A549 (cell line): ENCODE measurements around the gene SLC1A1. TPM values are rescaled to one million over a fixed set of nuclear protein-coding genes. Genes with fewer than 3 reads are reported as not detected.

Experiments used
- ATAC-seq, 2 experiments: fragments of 200-7000 bp in 1 of 2; fragments of >200 bp in 1 of 2; cut with Nextera tagmentation in 1 of 2; cut with Tn5 transposase in 1 of 2; 3 replicates each; pipeline versions ENCODE4 v1.8.0 to v1.9.1; 2018 to 2020; ENCODE audit warnings: mild to moderate bottlenecking in 1 of 2, moderate library complexity in 1 of 2
- CTCF ChIA-PET: fragments of 300-600 bp; sonication (Branson Sonifier 250); formaldehyde crosslinking; extraction: SDS; loops from one replicate; lab custom pipeline; 2021; ENCODE audit warnings: antibody characterized with exemption, inconsistent platforms; lab: Yijun Ruan, JAX
- POLR2A ChIA-PET: fragments of 350-600 bp; formaldehyde crosslinking; extraction: SDS; loops from one replicate; lab custom pipeline; 2021; ENCODE audit warnings: antibody characterized with exemption, inconsistent platforms; lab: Yijun Ruan, JAX
- DNase-seq, 2 experiments: peaks; one replicate each; pipeline versions ENCODE4 v3.0.0 to v3.0.0-alpha.2; 2011 to 2016; ENCODE audit warnings: low read depth in 1 of 2, low spot score in 1 of 2
- FAIRE-seq: peaks from 2 replicates; lab custom pipeline; 2011; peaks lifted over from hg19 to GRCh38; lab: Jason Lieb, UNC
- H3K27ac ChIP-seq, 2 experiments: fragments of >200 bp; sonication (Bioruptor Twin); formaldehyde crosslinking; 3 replicates each; pipeline ENCODE4 v1.5.1; 2016 to 2017
- H3K4me1 ChIP-seq: fragments of >200 bp; sonication (Bioruptor Twin); formaldehyde crosslinking; 3 replicates; pipeline ENCODE4 v1.6.1; 2016
- H3K4me2 ChIP-seq: fragments of >200 bp; sonication (Bioruptor Twin); formaldehyde crosslinking; 3 replicates; pipeline ENCODE4 v1.6.1; 2016
- H3K4me3 ChIP-seq: fragments of >200 bp; sonication (Bioruptor Twin); formaldehyde crosslinking; 3 replicates; pipeline ENCODE4 v1.5.1; 2016
- H3K9me3 ChIP-seq: fragments of >200 bp; sonication (Bioruptor Twin); formaldehyde crosslinking; 3 replicates; pipeline ENCODE4 v1.6.1; 2016
- CHD4 ChIP-seq: fragments of 200-600 bp; sonication (generic); IDR thresholded peaks from 2 replicates; pipeline ENCODE4 v1.6.1; 2016; ENCODE audit warnings: antibody characterized with exemption, mild to moderate bottlenecking, borderline replicate concordance
- EHF ChIP-seq: fragments of 250-450 bp; sonication (Bioruptor Pico); IDR thresholded peaks from 2 replicates; pipeline ENCODE4 v1.5.0; 2020; ENCODE audit warnings: mild to moderate bottlenecking
- EHMT2 ChIP-seq: fragments of 200-600 bp; sonication (generic); IDR thresholded peaks from 2 replicates; pipeline ENCODE4 v1.6.1; 2016; ENCODE audit warnings: antibody characterized with exemption, low read depth, mild to moderate bottlenecking, moderate library complexity
- ESRRA ChIP-seq: fragments of 150-350 bp; IDR thresholded peaks from 2 replicates; pipeline ENCODE4 v1.6.1; 2014; ENCODE audit warnings: mild to moderate bottlenecking, low read length, borderline replicate concordance
- FOXS1 ChIP-seq: fragments of 250-450 bp; sonication (Bioruptor Pico); IDR thresholded peaks from 2 replicates; pipeline ENCODE4 v1.5.0; 2020; ENCODE audit warnings: mild to moderate bottlenecking, moderate library complexity
- GATA3 ChIP-seq: IDR thresholded peaks from 2 replicates; pipeline ENCODE4 v1.6.1; 2012; ENCODE audit warnings: borderline replicate concordance
- HEYL ChIP-seq: fragments of 250-450 bp; sonication (Bioruptor Pico); IDR thresholded peaks from 2 replicates; pipeline ENCODE4 v1.8.0; 2021; ENCODE audit warnings: mild to moderate bottlenecking, moderate library complexity
- HOXA7 ChIP-seq: fragments of 250-450 bp; sonication (Bioruptor Pico); IDR thresholded peaks from 2 replicates; pipeline ENCODE4 v1.5.0; 2020; ENCODE audit warnings: mild to moderate bottlenecking, moderate library complexity
- JUNB ChIP-seq: fragments of >200 bp; sonication (Bioruptor Twin); formaldehyde crosslinking; IDR thresholded peaks from 2 replicates; pipeline ENCODE4 v1.6.1; 2016
- MAZ ChIP-seq: fragments of 150-350 bp; IDR thresholded peaks from 2 replicates; pipeline ENCODE4 v1.6.1; 2014; ENCODE audit warnings: antibody characterized with exemption, low read depth, low read length, borderline replicate concordance
- RFX5 ChIP-seq: fragments of 450-650 bp; IDR thresholded peaks from 2 replicates; pipeline ENCODE4 v1.7.1; 2014; ENCODE audit warnings: antibody characterized with exemption, mild to moderate bottlenecking, moderate library complexity
- TP53 ChIP-seq: fragments of 250-450 bp; sonication (Bioruptor Pico); IDR thresholded peaks from 2 replicates; pipeline ENCODE4 v1.5.0; 2021; ENCODE audit warnings: mild to moderate bottlenecking, moderate library complexity
- ZSCAN20 ChIP-seq: fragments of 250-450 bp; sonication (Bioruptor Pico); IDR thresholded peaks from 2 replicates; pipeline ENCODE4 v1.8.0; 2022; ENCODE audit warnings: mild to moderate bottlenecking, moderate library complexity
- WGBS: methylation state at CpG from one replicate; pipeline ENCODE4 v1.1.6; 2017; ENCODE audit errors: missing lambda C conversion rate; 5-methylcytosine and 5-hydroxymethylcytosine counted together
- polyA plus RNA-seq, 4 experiments: library from polyadenylated mRNA; depleted of rRNA in 3 of 4; stranded (reverse); fragments of >200 nt; fragmentation: RNase III in 1 of 4; extraction: RNeasy Plus Mini Kit Qiagen cat#74134 plus additional on column Dnase treatment in 1 of 4; gene quantifications; 2 replicates in 3 of 4; 3 replicates in 1 of 4; pipeline ENCODE4 v1.2.3, GENCODE V29; 2011 to 2017
- TF ChIP-seq, protein P1 (sequence below): IDR thresholded peaks from 2 replicates; pipeline ENCODE4 v1.6.1; 2012; ENCODE audit warnings: low read depth, borderline replicate concordance
- TF ChIP-seq, protein P2 (sequence below): fragments of 200-600 bp; sonication (generic); IDR thresholded peaks from 2 replicates; pipeline ENCODE4 v1.6.1; 2016; ENCODE audit warnings: antibody characterized with exemption, mild to moderate bottlenecking, moderate library complexity
- TF ChIP-seq, protein P3 (sequence below): IDR thresholded peaks from 2 replicates; pipeline ENCODE4 v1.6.1; 2012
- TF ChIP-seq, protein P4 (sequence below): fragments of >200 bp; sonication (Bioruptor Twin); formaldehyde crosslinking; IDR thresholded peaks from 3 replicates; pipeline ENCODE4 v1.6.1; 2016

SLC1A1 gene
- polyA plus RNA-seq, 2 of the 4 experiments (the other 2 are of a cell fraction) = 0.66 to 1.3 TPM

DNA sequence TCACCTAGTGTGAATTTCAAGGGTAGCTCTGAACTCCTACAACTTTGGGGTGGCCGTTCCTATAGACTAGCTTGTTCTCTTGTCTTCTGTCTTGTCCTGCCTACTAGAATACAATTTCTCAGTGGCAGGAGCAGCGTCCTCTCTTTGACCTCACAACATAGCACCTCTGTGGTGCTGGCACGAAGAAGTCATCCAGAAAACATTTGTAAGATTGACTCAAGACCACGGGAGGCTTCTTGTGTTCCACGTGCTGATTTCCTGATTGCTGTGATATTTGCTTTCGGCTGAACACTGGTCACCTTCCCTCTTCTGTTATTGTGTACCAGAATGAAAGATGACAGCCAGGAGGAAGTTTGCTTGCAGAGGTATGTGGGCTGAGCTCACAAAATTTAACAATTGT is 27.0 kb downstream of the SLC1A1 start:
- ATAC-seq = no peak
- DNase-seq = no peak
- TF ChIP-seq EHMT2 = no peak
- TF ChIP-seq, protein P1, sequence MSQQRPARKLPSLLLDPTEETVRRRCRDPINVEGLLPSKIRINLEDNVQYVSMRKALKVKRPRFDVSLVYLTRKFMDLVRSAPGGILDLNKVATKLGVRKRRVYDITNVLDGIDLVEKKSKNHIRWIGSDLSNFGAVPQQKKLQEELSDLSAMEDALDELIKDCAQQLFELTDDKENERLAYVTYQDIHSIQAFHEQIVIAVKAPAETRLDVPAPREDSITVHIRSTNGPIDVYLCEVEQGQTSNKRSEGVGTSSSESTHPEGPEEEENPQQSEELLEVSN = no peak
- no peak for TF ChIP-seq RFX5
- no peak for TF ChIP-seq ZSCAN20 (CRISPR knock-in tag)
- TF ChIP-seq, protein P2, sequence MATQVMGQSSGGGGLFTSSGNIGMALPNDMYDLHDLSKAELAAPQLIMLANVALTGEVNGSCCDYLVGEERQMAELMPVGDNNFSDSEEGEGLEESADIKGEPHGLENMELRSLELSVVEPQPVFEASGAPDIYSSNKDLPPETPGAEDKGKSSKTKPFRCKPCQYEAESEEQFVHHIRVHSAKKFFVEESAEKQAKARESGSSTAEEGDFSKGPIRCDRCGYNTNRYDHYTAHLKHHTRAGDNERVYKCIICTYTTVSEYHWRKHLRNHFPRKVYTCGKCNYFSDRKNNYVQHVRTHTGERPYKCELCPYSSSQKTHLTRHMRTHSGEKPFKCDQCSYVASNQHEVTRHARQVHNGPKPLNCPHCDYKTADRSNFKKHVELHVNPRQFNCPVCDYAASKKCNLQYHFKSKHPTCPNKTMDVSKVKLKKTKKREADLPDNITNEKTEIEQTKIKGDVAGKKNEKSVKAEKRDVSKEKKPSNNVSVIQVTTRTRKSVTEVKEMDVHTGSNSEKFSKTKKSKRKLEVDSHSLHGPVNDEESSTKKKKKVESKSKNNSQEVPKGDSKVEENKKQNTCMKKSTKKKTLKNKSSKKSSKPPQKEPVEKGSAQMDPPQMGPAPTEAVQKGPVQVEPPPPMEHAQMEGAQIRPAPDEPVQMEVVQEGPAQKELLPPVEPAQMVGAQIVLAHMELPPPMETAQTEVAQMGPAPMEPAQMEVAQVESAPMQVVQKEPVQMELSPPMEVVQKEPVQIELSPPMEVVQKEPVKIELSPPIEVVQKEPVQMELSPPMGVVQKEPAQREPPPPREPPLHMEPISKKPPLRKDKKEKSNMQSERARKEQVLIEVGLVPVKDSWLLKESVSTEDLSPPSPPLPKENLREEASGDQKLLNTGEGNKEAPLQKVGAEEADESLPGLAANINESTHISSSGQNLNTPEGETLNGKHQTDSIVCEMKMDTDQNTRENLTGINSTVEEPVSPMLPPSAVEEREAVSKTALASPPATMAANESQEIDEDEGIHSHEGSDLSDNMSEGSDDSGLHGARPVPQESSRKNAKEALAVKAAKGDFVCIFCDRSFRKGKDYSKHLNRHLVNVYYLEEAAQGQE = no peak
- TF ChIP-seq, protein P3, sequence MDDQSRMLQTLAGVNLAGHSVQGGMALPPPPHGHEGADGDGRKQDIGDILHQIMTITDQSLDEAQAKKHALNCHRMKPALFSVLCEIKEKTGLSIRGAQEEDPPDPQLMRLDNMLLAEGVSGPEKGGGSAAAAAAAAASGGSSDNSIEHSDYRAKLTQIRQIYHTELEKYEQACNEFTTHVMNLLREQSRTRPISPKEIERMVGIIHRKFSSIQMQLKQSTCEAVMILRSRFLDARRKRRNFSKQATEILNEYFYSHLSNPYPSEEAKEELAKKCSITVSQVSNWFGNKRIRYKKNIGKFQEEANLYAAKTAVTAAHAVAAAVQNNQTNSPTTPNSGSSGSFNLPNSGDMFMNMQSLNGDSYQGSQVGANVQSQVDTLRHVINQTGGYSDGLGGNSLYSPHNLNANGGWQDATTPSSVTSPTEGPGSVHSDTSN = no peak
- TF ChIP-seq MAZ = no peak
- no peak overlapping the region for H3K4me2 ChIP-seq
- WGBS = 33% methylated on average over 6 of the region's 6 CpGs
- no peaks in the 10 kb centered on the region for H3K9me3 ChIP-seq
- FAIRE-seq = no peak
- H3K4me3 ChIP-seq = no peak overlapping the region
- H3K27ac ChIP-seq = no peak overlapping the region
- no peaks in the 10 kb centered on the region for H3K4me1 ChIP-seq
- ChIA-PET CTCF (interaction anchor here (0.6 kb wide), 1 partner anchor 33 kb away, joined by 3 read pairs; no protein-coding TSS in a partner anchor), POLR2A (no interaction called here)

DNA sequence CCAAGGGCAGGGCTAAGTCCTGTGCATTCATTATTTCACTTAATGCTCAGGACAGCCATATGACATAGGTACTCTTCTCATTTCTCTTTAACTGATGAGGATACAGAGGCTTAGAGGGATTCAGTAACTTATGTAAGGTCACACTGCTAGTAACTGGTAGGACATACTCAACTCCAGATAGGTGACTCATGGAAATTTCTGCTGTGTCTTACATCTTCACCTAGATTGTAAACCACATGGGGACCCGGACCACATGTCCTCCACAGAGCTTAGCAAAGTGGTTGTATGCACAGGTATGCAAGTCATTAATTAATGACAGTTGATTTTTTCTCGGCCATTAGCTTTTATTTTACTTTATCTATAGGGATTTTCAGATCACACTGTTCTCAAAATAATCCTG is 29.3 kb downstream of the SLC1A1 start:
- Histone ChIP-seq H3K4me3 (no peak overlapping the region), H3K4me1 (no peaks in the 10 kb centered on the region), H3K27ac (no peak overlapping the region), H3K9me3 (no peaks in the 10 kb centered on the region), H3K4me2 (no peak overlapping the region)
- ChIA-PET POLR2A (no interaction called here), CTCF (interaction anchor here (0.6 kb wide), 1 partner anchor 45 kb away, joined by 4 read pairs; no protein-coding TSS in a partner anchor)
- TF ChIP-seq EHF (CRISPR knock-in tag) = no peak
- TF ChIP-seq, protein P3 = no peak
- no peak for TF ChIP-seq EHMT2
- no peak for TF ChIP-seq HOXA7
- TF ChIP-seq ESRRA = no peak
- TF ChIP-seq, protein P4, sequence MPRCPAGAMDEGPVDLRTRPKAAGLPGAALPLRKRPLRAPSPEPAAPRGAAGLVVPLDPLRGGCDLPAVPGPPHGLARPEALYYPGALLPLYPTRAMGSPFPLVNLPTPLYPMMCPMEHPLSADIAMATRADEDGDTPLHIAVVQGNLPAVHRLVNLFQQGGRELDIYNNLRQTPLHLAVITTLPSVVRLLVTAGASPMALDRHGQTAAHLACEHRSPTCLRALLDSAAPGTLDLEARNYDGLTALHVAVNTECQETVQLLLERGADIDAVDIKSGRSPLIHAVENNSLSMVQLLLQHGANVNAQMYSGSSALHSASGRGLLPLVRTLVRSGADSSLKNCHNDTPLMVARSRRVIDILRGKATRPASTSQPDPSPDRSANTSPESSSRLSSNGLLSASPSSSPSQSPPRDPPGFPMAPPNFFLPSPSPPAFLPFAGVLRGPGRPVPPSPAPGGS = no peak
- no peak for TF ChIP-seq FOXS1 (CRISPR knock-in tag)
- no peak for TF ChIP-seq GATA3
- TF ChIP-seq TP53 (CRISPR knock-in tag) = no peak
- TF ChIP-seq JUNB = no peak
- TF ChIP-seq HEYL (CRISPR knock-in tag) = no peak
- no peak for TF ChIP-seq CHD4
- 76% methylated on average over 2 of the region's 2 CpGs for WGBS
- ATAC-seq = no peak
- DNase-seq = no peak
- no peak for FAIRE-seq
